Fibroblast of skin of left biceps (primary cell): ENCODE measurements around the gene EOLA1.
"Not testable (repeated sequence)": the region's sequence is repeated elsewhere in the genome, so short reads cannot be mapped to it uniquely, and the experiment has no call there.

Experiments
- DNase-seq, 2 experiments: peaks; one replicate each; pipeline ENCODE4 v3.0.0-alpha.2; 2013; ENCODE audit warnings: low read depth in 2 of 2

EOLA1 gene

GRCh38 chrX:149541521-149542047 lies 772 bp downstream of the EOLA1 start:
- DNase-seq = no peak

GRCh38 chrX:149545545-149546543 lies 5.0 kb downstream of the EOLA1 start:
- not testable (repeated sequence) for DNase-seq

- DNase-seq = not testable (repeated sequence)
Measured at GRCh38 chrX:149546962-149547361, 6.2 kb downstream of the EOLA1 start.

DNA sequence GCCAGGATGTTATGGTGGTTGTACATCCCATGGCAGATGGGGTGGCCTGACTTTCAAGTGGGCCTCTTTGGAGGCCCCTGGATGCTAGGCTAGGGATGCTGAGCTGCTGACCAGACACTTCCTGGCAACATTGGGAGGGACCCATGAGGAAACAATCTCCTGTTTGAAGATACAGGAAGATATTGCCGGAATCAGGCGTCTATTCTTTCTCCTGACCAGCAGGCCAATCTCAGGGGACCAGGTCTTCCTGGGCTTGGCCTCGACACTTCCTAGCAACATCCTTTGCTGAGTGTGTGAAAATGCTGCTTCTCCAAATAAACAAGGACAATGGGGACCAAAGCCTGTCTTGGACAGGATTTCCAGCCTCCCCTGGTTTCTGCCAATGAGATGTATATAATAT lies 7.0 kb downstream of the EOLA1 start:
- DNase-seq = not testable (repeated sequence)

DNA sequence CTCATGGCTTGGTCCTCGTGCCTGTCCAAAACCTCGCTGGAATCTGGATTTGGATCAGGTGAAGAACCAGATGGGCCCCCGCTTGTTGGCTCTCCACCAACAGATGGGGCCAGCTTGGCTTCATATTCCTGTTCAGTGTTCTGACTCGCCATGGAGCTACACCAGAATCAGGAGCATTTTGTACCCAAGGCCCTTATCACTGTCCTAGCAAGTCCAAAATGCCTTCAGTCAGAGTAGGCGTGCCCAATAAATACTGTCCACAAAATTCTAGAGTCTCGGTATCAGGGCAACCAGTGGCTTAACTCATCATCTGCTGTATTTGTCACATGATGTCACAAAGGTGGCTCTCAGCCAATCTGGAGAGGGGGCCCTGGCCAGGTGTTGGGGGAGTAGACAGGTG lies 8.9 kb downstream of the EOLA1 start, which contains the start of gene HSFX3:
Gene HSFX3, minus strand, starts transcription at position 224 of the 400 bp plus-strand sequence. Its CDS starts 72 bp downstream, at position 152.
- DNase-seq = not testable (repeated sequence)

GRCh38 chrX:149550454-149550853 lies 9.6 kb downstream of the EOLA1 start:
- DNase-seq = not testable (repeated sequence)

GRCh38 chrX:149551245-149551938 lies 10.6 kb downstream of the EOLA1 start:
- DNase-seq = not testable (repeated sequence)

- DNase-seq = not testable (repeated sequence)
Measured at GRCh38 chrX:149551939-149552248, 11.1 kb downstream of the EOLA1 start.

GRCh38 chrX:149555251-149555650 lies 14.4 kb downstream of the EOLA1 start:
- DNase-seq = not testable (repeated sequence)

DNA sequence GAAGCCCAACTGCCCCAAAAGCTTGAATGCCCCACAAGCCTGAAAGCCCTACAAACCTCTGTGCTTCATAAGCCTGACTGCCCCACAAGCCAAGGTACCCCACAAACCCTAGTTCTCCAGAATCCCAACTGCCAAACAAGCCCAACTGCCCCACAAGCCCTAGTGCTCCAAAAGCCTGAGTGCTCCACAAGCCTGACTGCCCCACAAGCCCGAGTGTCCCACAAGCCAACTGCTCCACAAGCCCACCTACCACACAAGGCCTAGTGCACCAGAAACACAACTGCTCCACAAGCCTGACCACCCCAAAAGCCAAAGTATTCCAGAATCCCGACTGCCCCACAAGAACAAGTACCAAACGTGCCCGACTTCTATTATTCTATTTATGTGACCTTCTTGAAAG lies 22.5 kb downstream of the EOLA1 start:
- no peak for DNase-seq

GRCh38 chrX:149567621-149568417 lies 27.0 kb downstream of the EOLA1 start:
- DNase-seq = no peak

DNA sequence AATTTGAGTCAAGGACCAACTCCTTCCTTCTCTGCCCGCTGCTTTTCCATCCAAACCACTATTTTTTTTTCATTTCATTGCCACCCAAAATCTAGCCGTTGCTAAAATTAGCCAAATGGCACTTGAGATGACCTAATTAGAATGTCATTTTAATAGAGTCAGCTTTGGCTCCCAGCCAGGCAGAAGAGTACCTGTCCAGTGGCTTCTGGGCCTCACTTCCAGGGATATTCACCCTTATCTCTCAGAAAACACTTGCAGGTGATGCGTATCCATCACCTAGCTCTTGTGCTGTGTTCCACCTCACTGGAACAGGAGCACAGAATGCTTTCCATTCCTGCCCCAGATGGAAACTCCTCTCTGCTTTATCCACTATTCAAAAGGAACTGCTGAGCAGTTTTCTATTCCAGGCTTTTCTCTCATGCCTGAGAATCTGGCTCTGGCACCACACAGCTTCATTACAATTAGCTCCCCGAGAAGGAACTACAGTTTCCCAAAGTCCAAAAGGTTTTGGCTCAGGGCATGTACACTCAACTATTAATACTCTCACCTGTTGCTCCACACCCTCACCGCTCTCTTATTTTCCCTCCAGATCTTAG lies 28.0 kb downstream of the EOLA1 start:
- DNase-seq = no peak

GRCh38 chrX:149569770-149570169 lies 29.0 kb downstream of the EOLA1 start:
- DNase-seq = no peak

GRCh38 chrX:149570668-149571067 lies 29.9 kb downstream of the EOLA1 start:
- DNase-seq = no peak

GRCh38 chrX:149571770-149572169 lies 31.0 kb downstream of the EOLA1 start:
- DNase-seq = no peak

GRCh38 chrX:149572743-149573142 lies 31.9 kb downstream of the EOLA1 start:
- no peak for DNase-seq

DNA sequence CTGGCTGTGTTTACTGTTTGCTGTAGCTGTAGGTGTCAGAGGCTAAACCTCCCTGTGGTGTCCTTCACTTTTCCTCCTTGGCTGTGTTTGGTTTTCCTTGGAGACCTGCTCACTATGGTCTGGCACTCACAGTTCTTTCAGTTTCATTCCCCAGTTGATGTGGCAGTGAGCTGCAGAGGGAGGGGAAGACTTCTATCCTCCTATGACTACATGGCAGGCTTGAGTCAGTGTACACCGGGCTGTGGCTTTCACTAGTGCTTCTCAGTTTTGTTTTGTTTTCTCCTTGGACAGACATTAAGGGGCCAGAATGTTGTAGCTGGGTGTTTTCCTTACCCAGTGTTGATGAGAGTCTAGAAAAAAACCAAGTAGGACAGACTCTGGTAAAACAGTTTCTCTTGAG lies 32.6 kb downstream of the EOLA1 start:
- not testable (repeated sequence) for DNase-seq

DNA sequence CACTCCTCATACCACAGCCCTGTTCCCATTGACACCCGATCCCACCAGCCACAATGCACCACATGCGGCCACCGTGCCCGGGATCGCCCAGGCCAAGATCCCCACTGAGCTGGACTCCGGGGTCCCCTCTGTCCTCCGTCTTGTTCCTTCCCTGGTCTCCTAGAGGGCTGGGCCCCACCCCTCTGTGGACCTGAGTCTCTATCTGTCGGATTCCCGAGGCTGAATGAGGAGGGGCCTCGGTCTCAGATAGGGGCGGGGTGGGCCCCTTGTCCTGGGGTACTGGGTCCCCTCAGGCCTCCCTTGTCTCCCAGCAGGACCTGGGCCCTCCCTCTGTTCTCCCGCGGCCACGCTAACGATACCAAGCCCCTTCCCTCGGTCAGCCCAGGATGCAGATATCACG lies 44.8 kb downstream of the EOLA1 start:
- DNase-seq = not testable (repeated sequence)

DNA sequence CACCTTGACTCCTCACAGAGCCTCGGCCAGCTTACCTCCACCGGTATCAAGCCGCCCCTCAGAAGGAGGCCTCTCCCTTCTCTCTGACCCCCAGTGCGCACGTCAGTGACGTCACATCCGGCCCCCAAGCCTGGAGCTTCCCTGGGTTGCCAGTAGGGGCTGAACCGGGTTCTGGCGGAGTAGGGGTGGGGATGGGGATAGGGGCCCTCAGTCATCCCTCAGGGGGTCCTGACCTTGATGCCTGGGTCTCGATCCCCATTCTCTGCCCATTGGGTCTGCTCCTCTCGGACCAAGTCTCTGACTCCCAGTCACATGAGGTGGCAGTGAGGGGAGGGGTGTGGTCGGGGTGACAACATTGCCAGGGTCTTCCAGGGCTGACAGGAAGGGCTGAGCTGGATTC lies 46.5 kb downstream of the EOLA1 start, which contains the start of gene MAGEA9B:
Gene MAGEA9B, minus strand, starts transcription at position 101 of the 400 bp plus-strand sequence. CDS start 4,280 bp downstream, outside the sequence.
- not testable (repeated sequence) for DNase-seq

DNA sequence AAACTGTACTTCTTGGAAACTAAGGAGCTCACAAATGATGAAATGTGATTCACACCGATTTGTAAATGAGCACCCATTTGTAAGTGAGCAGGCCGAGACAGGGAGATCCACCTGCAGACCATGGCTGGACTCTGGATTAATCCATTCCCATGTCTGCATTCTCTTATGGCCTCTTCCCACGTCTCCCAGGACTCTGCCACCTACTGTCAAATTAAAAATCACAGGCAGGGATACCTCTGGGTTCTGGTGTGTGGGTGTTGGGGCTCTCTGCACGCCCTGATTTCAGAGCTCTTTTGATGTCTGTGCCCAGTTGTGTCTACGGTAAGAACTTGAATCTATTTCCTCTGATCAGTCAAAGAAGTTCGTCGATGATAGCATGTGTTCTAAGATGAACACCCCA lies 50.2 kb downstream of the EOLA1 start:
- not testable (repeated sequence) for DNase-seq

DNA sequence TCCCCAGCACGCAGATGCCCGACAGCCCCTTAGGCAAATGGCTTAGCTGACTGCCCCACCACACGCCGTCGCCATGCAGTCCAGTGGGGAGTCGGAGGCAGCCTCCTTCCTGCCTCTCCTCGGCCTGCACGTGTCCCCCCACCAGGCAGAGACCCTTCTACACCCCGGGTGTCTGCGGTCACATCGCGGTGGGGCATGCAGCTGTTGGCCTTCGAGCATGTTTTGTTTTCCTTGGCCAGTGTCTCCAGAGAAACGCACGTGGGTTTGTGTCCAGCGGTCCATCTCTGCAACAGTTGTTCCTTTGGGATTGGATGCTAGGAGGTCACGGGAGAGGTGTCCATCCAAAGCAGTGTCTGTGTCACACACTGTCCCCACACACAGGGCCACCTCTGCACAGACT lies 54.4 kb downstream of the EOLA1 start, which contains the start of gene HSFX2:
Gene HSFX2, minus strand, starts transcription at position 101 of the 400 bp plus-strand sequence. CDS start 614 bp downstream, outside the sequence.
- DNase-seq = not testable (repeated sequence)
